Peyer's patch (tissue), 4 donors: ENCODE data around the gene ZNF396. TPM values are rescaled to one million over a fixed set of nuclear protein-coding genes. Genes with fewer than 3 reads are reported as not detected.

ENCODE experiments used
- DNase-seq, 3 donors: peaks; one replicate each; pipeline ENCODE4 v3.0.0-alpha.2; 2017 to 2019
- H3K27ac ChIP-seq, 4 donors: fragments of 200-600 bp; sonication (generic); one replicate each; pipeline ENCODE4 v1.5.1; 2016 to 2019
- H3K27me3 ChIP-seq, 2 donors: fragments of 200-600 bp; sonication (generic); one replicate each; pipeline ENCODE4 v1.5.1; 2019
- H3K36me3 ChIP-seq, 3 donors: fragments of 200-600 bp; sonication (generic); one replicate each; pipeline ENCODE4 v1.5.1; 2016 to 2019
- H3K4me1 ChIP-seq, 4 donors: fragments of 200-600 bp; sonication (generic); one replicate each; pipeline ENCODE4 v1.5.1; 2016 to 2019
- H3K4me3 ChIP-seq, 4 donors: fragments of 200-600 bp; sonication (generic); 1 replicate in 3 of 4; 2 replicates in 1 of 4; pipeline ENCODE4 v1.5.1; 2016 to 2019; ENCODE audit warnings: mild to moderate bottlenecking in 1 of 4
- H3K9me3 ChIP-seq, 4 donors: fragments of 200-600 bp; sonication (generic); one replicate each; pipeline ENCODE4 v1.5.1; 2016 to 2019; ENCODE audit warnings: mild to moderate bottlenecking in 1 of 4
- CTCF ChIP-seq, 6 experiments: fragments of 450-650 bp in 4 of 6; fragments of 200-600 bp in 2 of 6; sonication (generic) in 1 of 6; IDR thresholded peaks; one replicate each; pipeline ENCODE4 v1.5.1; 2017 to 2019; ENCODE audit warnings: antibody characterized with exemption in 6 of 6, mild to moderate bottlenecking in 3 of 6, moderate library complexity in 1 of 6
- POLR2A ChIP-seq, 2 donors: fragments of 450-650 bp; IDR thresholded peaks; one replicate each; pipeline ENCODE4 v1.5.1; 2017; ENCODE audit warnings: antibody characterized with exemption in 2 of 2, mild to moderate bottlenecking in 2 of 2, moderate library complexity in 2 of 2
- total RNA-seq, 4 donors: library from RNA; depleted of rRNA; stranded (reverse); fragments of >200 nt; gene quantifications; one replicate each; pipeline ENCODE4 v1.1.0, GENCODE V29; 2016

ZNF396 gene
- total RNA-seq, 4 donors from 2014 or later: 1.9 to 6.6 (median 3.7) TPM

GRCh38 chr18:35345950-35346349 is 31.2 kb downstream of the ZNF396 start:
- H3K9me3 ChIP-seq: no peaks in the 10 kb centered on the region
- TF ChIP-seq CTCF (IDR thresholded peaks at IDR 0.05): no peak
- no peak for TF ChIP-seq POLR2A (IDR thresholded peaks at IDR 0.05)
- no peaks in the 10 kb centered on the region for H3K27me3 ChIP-seq
- H3K27ac ChIP-seq: peak overlapping the region in 1 of 4 donors; percentile 99
- no peak for DNase-seq
- H3K4me3 ChIP-seq: no peak overlapping the region
- peaks cover 0 to 24% (median 3%) of the 10 kb centered on the region in 4 donors for H3K4me1 ChIP-seq
- H3K36me3 ChIP-seq: no peaks in the 10 kb centered on the region

GRCh38 chr18:35345460-35345921 is 31.6 kb downstream of the ZNF396 start:
- Histone ChIP-seq H3K9me3 (no peaks in the 10 kb centered on the region), H3K36me3 (peaks cover 0 to under 1% (median 0%) of the 10 kb centered on the region in 3 donors), H3K4me3 (no peak overlapping the region), H3K27ac (peak overlapping the region in 2 of 4 donors; percentile 99), H3K27me3 (no peaks in the 10 kb centered on the region), H3K4me1 (peaks cover 0 to 24% (median 3%) of the 10 kb centered on the region in 4 donors)
- no peak for TF ChIP-seq POLR2A (IDR thresholded peaks at IDR 0.05)
- TF ChIP-seq CTCF (IDR thresholded peaks at IDR 0.05): no peak
- DNase-seq: peak in 2 of 3 donors; percentile 28 to 48

GRCh38 chr18:35344736-35345459 is 32.2 kb downstream of the ZNF396 start:
- no peak for TF ChIP-seq CTCF (IDR thresholded peaks at IDR 0.05)
- no peak for TF ChIP-seq POLR2A (IDR thresholded peaks at IDR 0.05)
- H3K4me3 ChIP-seq: peak overlapping the region; percentile 82 to 94 (median 86)
- DNase-seq: peak in 1 of 3 donors; percentile 28
- H3K27ac ChIP-seq: peak overlapping the region; percentile 95 to 99 (median 98)
- H3K36me3 ChIP-seq: peaks cover 0 to 6% (median 0%) of the 10 kb centered on the region in 3 donors
- H3K27me3 ChIP-seq: no peaks in the 10 kb centered on the region
- no peaks in the 10 kb centered on the region for H3K9me3 ChIP-seq
- peaks cover 0 to 24% (median 3%) of the 10 kb centered on the region in 4 donors for H3K4me1 ChIP-seq

- Histone ChIP-seq H3K27ac (peak within 1 kb of the TSS; percentile 95 to 99 (median 98)), H3K9me3 (no peaks in the 10 kb centered on the region), H3K36me3 (peaks cover 0 to 14% (median 0%) of the 10 kb centered on the region in 3 donors), H3K4me3 (peak within 1 kb of the TSS; percentile 82 to 94 (median 86)), H3K27me3 (no peaks in the 10 kb centered on the region), H3K4me1 (peaks cover 0 to 24% (median 3%) of the 10 kb centered on the region in 4 donors)
- peak; percentile 95 to 97 (median 96) for DNase-seq
- TF ChIP-seq CTCF (IDR thresholded peaks at IDR 0.05) (no peak), POLR2A (IDR thresholded peaks at IDR 0.05) (peak; percentile 46 to 70)
Measured at GRCh38 chr18:35343936-35344735, 33.0 kb downstream of the ZNF396 start, which contains the start of gene ZNF24. Gene ZNF24 (minus strand): TSS chr18:35344420. CDS start chr18:35340650, 3,770 bp downstream.

- H3K4me1 ChIP-seq: peaks cover 0 to 30% (median 3%) of the 10 kb centered on the region in 4 donors
- peak overlapping the region; percentile 95 to 99 (median 98) for H3K27ac ChIP-seq
- H3K36me3 ChIP-seq: peaks cover 0 to 20% (median 0%) of the 10 kb centered on the region in 3 donors
- DNase-seq: no peak
- peak overlapping the region; percentile 82 to 94 (median 86) for H3K4me3 ChIP-seq
- H3K9me3 ChIP-seq: no peaks in the 10 kb centered on the region
- no peaks in the 10 kb centered on the region for H3K27me3 ChIP-seq
- no peak for TF ChIP-seq CTCF (IDR thresholded peaks at IDR 0.05)
- TF ChIP-seq POLR2A (IDR thresholded peaks at IDR 0.05): no peak
Measured at GRCh38 chr18:35343488-35343935, 33.6 kb downstream of the ZNF396 start.
